GM21381 (cell line): Measurements from ENCODE around the gene CHRNA4.
"Not testable (repeated sequence)": the region's sequence is repeated elsewhere in the genome, so short reads cannot be mapped to it uniquely, and the experiment has no call there.

Experiments
- ATAC-seq: cut with Tn5 transposase; IDR thresholded peaks from one replicate; pipeline ENCODE4 v1.9.1; 2021; ENCODE audit warnings: mild to moderate bottlenecking, moderate library complexity; ENCODE audit not compliant: unreplicated experiment

Gene CHRNA4

GRCh38 chr20:63336232-63336752 lies 24.9 kb downstream of the CHRNA4 start:
- no peak for ATAC-seq

- no peak for ATAC-seq
Observed at GRCh38 chr20:63335711-63336110, 25.4 kb downstream of the CHRNA4 start.

- not testable (repeated sequence) for ATAC-seq
Observed at GRCh38 chr20:63335060-63335459, 26.1 kb downstream of the CHRNA4 start.

GRCh38 chr20:63334356-63334755 lies 26.8 kb downstream of the CHRNA4 start:
- no peak for ATAC-seq

GRCh38 chr20:63333241-63333836 lies 27.8 kb downstream of the CHRNA4 start:
- ATAC-seq = no peak

GRCh38 chr20:63332488-63333240 lies 28.5 kb downstream of the CHRNA4 start:
- no peak for ATAC-seq

- no peak for ATAC-seq
Observed at GRCh38 chr20:63331741-63332400, 29.3 kb downstream of the CHRNA4 start.

GRCh38 chr20:63330940-63331339 lies 30.2 kb downstream of the CHRNA4 start:
- ATAC-seq = no peak

- ATAC-seq = no peak
Observed at GRCh38 chr20:63330084-63330760, 30.9 kb downstream of the CHRNA4 start.

- ATAC-seq = no peak
Observed at GRCh38 chr20:63329331-63330083, 31.6 kb downstream of the CHRNA4 start.

- no peak for ATAC-seq
Observed at GRCh38 chr20:63328718-63329275, 32.4 kb downstream of the CHRNA4 start.

GRCh38 chr20:63328026-63328700 lies 33.0 kb downstream of the CHRNA4 start:
- no peak for ATAC-seq

GRCh38 chr20:63327231-63327745 lies 33.9 kb downstream of the CHRNA4 start:
- no peak for ATAC-seq

- no peak for ATAC-seq
Observed at GRCh38 chr20:63326314-63327230, 34.6 kb downstream of the CHRNA4 start.

GRCh38 chr20:63325554-63326313 lies 35.4 kb downstream of the CHRNA4 start:
- no peak for ATAC-seq

GRCh38 chr20:63325021-63325471 lies 36.1 kb downstream of the CHRNA4 start:
- no peak for ATAC-seq

GRCh38 chr20:63323357-63323981 lies 37.7 kb downstream of the CHRNA4 start:
- ATAC-seq = no peak
